ENCODE data around the gene RGSL1.
A peak's percentile ranks its signal among the peaks of the same experiment; 100 is the strongest.

RGSL1 gene

GRCh38 chr1:182555493-182555892 lies 105.5 kb downstream of the RGSL1 start:
- DNase-seq: no peak

GRCh38 chr1:182556279-182556678 lies 106.3 kb downstream of the RGSL1 start:
- DNase-seq: no peak

- DNase-seq: no peak
These were observed 110.5 kb downstream of the RGSL1 start for GRCh38 chr1:182560392-182560984.

- DNase-seq: no peak
These were observed 111.5 kb downstream of the RGSL1 start for GRCh38 chr1:182561456-182561855.

GRCh38 chr1:182563095-182563494 lies 113.1 kb downstream of the RGSL1 start:
- no peak for DNase-seq

- DNase-seq: no peak
These were observed 114.6 kb downstream of the RGSL1 start for GRCh38 chr1:182564406-182565004.

GRCh38 chr1:182565537-182565936 lies 115.6 kb downstream of the RGSL1 start:
- no peak for DNase-seq

- DNase-seq: no peak
These were observed 117.7 kb downstream of the RGSL1 start for GRCh38 chr1:182567629-182568028.

- DNase-seq: no peak
These were observed 118.8 kb downstream of the RGSL1 start for GRCh38 chr1:182568647-182569284.

GRCh38 chr1:182569939-182570610 lies 120.1 kb downstream of the RGSL1 start:
- no peak for DNase-seq

GRCh38 chr1:182570611-182570970 lies 120.6 kb downstream of the RGSL1 start:
- DNase-seq: no peak

- no peak for DNase-seq
These were observed 124.2 kb downstream of the RGSL1 start for GRCh38 chr1:182574156-182574555.

GRCh38 chr1:182575540-182576149 lies 125.7 kb downstream of the RGSL1 start:
- no peak for DNase-seq

- no peak for DNase-seq
These were observed 130.8 kb downstream of the RGSL1 start for GRCh38 chr1:182580736-182581135.

- DNase-seq: no peak
These were observed 134.8 kb downstream of the RGSL1 start for GRCh38 chr1:182584746-182585145.

GRCh38 chr1:182586380-182586779 lies 136.4 kb downstream of the RGSL1 start:
- no peak for DNase-seq

GRCh38 chr1:182587093-182587492 lies 137.1 kb downstream of the RGSL1 start:
- no peak for DNase-seq

- DNase-seq: no peak
These were observed 137.9 kb downstream of the RGSL1 start for GRCh38 chr1:182587666-182588499.

GRCh38 chr1:182588500-182589396 lies 138.8 kb downstream of the RGSL1 start, which contains the start of gene RNASEL:
Gene RNASEL (minus strand): TSS chr1:182589256. CDS start chr1:182586806, 2,450 bp downstream.
- peak; percentile 66 for DNase-seq

GRCh38 chr1:182589520-182589919 lies 139.6 kb downstream of the RGSL1 start:
- no peak for DNase-seq

GRCh38 chr1:182589931-182590330 lies 140.0 kb downstream of the RGSL1 start:
- DNase-seq: no peak
